Stimulated activated CD8-positive, alpha-beta memory T cell treated with anti-CD3 and anti-CD28 coated beads, Interleukin-12 subunit alpha, Interleukin-12 subunit beta, amount 100 ng/mL, for 24 hours (primary cell): ENCODE data around the gene AK1.

ENCODE experiments used
- DNase-seq: peaks from one replicate; pipeline ENCODE4 v3.0.0-alpha.2; 2020; ENCODE audit errors: extremely low read depth

AK1 gene

DNA sequence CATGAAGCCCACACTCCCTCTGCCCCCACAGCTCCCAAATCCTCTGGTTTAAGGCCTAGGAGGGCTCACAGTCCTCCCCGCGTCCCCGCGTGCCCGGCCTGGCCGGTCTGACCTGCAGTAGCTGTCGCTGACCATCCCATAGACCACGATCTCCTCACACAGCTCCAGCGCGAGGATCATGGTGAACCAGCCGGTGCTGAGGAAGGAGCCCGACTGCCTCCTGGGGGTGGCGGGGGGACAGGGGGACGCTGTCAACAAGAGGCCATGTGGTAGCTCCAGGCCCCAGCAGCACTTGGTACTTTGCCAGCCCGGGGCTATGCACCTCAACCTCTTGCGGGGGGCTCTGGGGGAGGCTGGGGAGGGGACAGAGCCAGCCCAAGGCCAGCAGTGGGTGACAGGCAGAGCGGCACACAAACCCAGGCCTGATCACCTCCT, 32.4 kb upstream of the AK1 start:
- no peak for DNase-seq

DNA sequence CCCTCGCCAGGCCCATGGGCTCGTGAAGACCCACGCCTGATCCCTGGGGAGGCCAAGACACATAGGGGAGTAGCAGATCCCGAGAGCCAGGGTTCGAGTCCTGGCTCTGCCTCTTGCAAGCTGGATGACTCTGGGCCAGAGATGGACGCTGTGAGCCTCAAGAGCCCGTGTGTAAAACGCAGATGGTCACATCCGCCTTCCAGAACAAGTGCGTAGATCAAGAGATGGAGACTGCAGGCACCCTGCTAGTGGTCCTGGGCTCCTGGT, 31.1 kb upstream of the AK1 start:
- no peak for DNase-seq

DNA sequence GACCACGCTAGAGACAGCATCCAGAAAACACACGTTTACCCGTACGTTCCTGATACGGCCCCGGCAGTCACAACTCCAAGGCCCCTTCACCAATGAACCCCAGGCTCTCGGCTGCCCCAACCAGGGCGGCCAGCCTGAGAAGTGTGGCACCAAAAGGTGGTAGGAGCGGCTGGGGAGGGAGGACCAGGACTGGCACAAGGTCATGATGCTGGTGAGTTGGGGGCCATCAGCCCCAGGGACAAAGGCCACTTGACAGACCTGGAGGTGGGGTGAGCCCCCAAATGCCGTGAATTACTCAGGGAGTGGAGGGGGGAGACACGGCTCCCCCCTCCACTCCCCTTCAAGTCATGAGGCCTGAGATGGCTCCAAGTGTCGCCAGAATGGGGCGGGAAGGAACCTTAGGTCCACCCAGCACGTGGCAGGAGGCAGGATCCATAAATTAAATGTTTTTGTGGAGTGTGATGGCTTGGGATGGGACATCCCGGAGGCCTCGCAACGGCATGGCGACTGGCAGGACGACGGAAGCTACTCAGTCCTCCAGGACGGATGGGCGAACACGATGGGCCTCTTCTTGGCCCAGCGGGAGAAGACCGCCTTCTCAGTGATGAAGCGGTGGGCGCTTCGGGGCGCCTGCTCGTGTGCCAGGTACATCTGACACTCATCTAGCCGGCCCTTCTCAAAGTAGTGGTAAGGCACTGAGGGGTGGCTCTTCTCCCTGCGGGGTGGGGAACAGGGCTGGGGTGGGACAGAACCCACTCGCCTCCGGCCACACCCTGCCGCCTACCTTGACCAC, 30.6 kb upstream of the AK1 start:
- no peak for DNase-seq

DNA sequence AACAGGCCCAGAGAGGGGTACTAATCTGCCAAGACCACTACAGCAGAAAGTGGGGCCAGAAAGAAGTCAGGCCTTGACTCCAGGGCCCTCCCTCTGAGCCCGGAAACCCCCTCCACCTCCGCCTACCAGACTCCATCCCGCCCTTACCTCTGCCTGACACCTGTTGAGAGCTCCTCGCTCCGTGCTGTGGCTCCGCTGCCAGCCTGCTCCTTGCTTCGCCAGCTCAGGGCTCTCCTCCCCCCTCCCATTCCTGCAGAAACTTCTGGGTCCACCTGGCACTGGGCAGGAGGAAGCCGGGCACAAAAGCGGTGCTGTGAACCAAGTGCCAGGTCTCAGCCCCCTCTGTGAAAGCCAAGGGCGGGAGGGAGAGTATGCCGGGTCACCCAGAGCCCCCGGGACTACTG, 28.3 kb upstream of the AK1 start:
- DNase-seq = no peak

DNA sequence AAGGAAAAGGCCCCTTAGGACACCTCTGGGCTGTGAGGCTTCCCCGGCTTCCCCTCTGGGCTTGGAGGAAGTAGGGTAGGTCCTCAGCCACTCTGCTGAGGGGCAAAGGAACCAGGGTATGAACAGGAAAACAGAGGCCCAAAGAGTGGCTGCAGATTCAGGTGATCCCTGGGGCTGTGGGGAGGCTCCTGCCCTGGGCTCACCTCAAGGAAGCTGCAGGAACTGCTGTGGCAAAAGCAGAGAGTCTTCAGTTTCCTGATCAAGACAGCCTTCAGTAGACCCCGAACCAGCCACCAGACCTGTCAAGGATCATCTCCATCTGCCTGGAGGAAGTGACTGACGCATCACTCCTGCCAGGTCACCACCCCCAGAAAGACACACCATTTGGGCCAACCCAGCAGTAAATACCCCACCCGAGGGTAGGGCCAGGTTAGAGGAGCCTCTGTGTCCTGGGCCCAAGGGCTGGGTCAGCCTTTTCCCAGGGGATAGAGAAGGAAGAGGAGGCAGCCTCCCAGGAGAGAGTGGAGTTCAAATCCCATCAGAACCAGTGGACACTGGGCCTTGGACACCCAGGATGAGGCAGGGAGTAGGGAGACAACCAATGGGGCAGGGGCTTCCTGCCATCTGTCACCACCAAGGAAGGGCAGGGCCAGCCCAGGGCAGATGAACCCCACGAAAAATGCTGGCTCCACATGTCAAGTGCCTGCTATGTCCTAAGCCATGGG, 27.7 kb upstream of the AK1 start:
- no peak for DNase-seq

DNA sequence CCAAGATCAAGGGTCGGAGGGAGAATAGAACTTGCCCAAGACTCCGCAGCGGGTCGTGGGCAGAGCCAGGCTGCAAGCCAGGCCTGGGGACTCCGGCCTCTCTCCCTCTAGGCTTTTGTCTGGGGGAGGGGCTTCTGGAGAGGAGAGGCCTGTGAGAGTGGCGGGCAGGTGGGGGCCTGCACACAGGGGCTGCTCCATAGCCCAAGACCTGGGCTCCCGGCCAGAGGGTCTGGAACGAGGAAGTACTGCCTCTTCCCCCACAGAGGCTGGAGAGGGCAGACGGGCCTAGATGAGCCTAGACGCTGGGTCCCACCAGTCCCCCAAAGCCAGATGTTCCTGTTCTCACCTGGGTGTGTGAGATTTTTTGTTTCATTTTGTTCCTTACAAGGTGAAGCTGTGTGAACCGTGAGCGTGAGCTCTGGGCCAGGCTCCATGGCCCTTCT, 27.1 kb upstream of the AK1 start:
- no peak for DNase-seq

DNA sequence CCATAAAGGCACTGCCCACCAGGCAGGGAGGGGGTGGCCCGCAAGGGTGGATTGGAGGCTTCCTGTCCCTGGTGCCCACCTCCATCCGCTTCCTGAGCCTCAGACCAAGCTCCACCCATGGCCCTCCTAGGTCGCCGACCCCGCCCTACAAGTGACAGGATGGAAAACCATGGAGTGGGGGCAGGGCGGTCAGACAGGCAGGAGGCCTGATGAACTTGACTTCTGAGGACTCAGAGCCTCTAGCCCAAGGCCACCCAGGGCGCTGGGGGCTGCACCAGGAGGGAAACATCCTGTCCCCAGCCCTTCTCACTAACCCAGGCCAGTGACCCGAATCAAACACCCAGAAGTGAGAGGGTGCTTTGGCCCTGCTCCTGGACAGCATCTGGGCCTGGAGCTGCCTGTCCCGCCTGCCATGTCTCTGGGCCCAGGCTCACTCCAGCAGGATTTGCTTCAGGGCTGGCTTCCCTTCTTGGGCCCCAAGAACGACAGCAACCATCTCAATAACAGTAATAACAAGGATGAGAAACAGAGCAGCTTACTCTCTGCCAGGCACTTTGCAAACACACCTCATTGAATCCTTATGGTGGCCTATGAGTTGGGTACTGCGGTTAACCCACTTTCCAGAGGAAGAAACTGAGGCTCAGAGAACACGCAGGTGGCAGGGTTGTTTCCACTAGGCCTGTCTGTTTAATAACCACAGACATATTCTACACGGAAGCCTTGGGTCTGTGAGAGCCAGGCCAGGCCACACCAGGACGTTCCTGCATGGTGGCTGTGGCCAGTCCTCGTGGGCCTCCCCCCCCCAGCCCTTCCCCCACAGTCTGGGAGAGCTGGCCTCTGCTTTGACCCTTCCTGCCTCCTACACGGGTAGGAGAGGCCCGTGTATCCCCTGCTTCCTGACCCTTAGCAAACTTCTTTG, 26.3 kb upstream of the AK1 start:
- DNase-seq = peak; percentile 70

DNA sequence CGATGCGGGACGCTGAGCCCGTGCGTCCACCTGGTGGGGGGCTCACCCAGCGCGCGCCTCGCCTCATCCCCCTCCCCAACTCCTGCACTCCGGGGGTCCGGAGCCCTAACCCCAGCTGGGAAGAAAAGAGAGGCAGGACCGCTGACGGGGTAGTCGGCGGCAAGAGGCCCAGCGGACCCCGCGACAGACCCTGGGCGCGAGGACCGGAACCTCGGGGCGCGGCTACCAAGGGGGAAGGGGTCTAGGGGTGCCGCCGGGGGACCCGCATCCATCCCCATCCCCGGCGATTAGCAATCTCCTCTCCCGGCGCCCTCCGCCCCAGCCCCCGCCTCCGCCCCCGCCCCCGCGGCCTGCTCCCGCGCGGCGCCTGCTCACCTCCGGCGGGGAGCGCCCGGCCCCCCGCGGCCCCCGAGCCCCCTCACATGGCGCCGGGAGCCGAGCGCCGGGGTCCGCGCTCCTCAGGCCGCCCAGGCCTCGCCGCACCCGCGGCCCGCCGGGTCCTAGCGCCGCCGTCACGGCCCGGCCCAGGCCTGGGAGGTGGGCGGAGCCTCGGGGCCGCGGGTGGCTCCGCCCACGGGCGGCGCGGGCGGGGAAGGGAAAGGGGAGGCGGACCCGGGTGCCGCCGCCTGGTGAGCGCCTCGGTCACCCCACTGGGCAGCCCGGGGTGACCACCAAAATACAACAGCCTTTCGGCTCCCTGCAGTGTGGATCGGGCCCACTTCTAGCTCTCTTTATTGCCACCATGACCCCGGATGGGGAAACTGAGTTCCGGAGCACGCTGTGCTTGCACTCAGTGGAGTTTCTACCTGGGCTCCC, 21.9 kb upstream of the AK1 start, which contains the start of gene ST6GALNAC6:
Gene ST6GALNAC6 (minus strand): TSS at position 476 of the 816 bp plus-strand sequence. CDS start 1,622 bp downstream, outside the sequence.
- DNase-seq = peak; percentile 54

DNA sequence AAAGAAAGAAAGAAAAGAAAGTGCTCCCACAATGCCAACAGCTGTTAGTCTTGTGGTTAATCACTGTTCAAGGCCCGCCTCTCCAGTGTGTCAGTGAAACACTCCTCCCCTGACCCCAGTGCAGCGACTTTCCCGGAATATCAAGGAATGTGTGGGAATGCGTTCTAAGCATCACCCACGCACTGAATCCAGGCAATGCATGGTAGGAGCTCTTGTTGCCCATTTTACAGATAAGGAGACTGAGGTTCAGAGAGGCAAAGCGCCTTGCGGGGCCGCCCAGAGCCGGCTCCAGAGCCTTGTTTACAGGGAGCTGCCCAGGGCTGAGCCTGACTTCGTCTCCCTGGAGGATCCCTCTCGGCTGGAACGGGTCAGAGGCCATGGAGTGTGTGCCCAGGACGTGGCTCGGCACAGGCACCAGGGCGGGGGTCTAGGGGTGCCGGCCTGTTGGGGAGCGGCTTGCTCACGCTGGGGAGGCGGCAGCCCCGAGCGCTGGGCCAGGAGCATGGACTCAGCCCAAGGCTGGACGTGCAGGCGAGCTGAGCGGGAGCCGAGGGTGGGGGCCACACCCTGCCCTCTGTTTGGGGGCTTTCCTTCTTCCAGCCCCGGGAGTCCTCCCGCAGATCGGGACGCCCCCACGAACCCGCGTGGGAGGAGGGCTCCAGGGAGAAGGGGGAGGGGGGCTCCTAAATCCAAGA, 21.1 kb upstream of the AK1 start:
- no peak for DNase-seq

DNA sequence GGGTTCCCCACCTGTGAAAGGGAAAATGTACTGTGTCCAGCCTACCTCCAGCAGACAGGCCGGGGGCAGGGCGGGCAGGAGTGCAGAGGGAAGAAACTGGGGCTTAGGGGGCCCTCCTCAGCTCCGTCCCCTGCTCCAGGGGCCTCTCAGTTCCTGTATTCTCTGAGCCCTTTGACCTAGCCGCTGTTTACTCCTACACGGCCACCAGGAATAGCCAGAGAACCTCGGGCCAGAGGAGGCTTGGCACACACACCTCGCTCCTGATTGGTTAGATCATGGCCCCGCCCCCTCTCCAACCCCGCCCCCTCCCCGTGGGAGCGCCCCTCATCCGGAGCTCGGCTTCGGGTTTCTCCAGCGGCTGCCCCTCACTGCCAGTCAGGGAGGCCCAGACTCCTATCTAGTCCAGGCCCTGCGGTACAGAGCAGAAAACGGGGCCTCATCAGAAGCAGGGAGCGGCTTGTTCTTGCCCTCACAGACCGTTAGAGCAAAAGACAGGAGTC, 19.8 kb upstream of the AK1 start:
- DNase-seq = no peak

DNA sequence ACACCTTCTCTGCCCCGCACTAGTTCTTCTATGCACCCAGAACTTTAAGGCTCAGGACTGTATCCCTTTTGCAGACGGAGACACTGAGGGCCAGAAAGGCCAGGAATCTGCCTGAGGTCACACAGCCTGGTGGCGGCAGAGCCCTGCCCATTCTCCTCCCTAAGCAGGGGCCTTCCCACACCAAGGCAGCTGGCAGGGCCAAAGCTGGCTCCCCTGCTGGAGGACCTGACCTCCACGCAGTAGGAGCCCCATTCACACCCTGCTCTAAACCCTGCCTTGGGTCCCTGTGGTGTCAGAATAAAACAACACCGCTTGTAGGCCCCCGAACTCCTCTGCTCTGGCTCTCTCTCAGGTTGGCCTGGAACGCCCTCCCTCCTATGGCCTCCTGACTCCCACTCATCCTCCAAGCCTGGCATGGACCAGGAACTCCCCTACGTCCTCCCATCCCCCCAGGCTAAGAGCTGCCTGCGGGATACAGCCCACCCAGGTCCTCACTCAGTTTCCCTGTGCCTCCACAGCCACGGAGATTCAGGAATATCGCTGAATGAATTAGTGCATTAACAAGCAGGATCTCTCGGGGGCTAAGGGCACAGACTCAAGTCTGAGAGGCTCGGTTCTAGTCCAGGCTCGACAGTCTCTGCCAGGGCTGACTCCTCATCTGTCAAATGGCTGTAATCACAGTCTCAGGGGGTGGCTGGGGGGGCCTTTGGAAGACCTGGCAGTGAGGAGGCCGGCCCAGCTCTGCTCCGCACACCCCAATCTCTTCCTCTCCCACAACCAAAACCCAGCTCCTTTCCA, 19.1 kb upstream of the AK1 start:
- no peak for DNase-seq

DNA sequence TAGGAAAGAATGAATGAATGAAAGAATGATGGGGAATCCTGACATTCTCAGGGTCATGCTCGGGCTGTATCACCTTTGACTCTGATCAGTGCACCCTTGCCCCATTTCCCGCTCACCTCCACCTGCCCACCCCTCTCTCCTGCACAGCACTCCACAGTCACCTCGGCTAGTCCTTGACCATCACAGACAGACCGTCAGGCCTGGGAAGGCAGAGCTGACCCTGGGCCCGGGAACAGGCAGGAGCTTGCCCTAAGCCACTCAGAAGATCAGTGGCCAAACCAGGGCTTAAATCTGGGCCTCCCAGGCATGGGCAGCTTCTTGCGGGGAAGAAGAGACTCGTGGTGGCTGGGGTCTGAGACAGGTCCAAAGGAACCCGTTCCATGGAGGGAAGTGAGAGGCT, 18.3 kb upstream of the AK1 start:
- no peak for DNase-seq

DNA sequence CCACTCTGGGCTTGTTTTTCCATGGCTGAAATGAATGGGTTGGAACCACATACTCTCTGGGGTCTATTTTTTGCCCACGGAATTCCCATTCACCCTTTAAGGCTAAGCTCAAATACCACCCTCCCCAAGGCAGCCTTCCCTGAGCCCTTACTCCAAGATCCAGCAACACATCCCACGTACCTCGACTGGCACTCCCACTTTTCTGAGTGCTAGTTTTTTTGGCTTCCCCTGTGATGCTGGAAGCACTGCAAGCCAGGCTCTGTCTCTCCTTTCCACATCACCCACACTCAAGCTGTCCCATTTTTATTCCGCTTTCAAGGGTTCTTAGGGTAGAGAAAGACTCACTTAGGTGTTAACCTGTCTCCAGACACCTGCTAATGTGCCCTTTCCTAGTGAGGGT, 15.9 kb upstream of the AK1 start:
- DNase-seq = no peak

DNA sequence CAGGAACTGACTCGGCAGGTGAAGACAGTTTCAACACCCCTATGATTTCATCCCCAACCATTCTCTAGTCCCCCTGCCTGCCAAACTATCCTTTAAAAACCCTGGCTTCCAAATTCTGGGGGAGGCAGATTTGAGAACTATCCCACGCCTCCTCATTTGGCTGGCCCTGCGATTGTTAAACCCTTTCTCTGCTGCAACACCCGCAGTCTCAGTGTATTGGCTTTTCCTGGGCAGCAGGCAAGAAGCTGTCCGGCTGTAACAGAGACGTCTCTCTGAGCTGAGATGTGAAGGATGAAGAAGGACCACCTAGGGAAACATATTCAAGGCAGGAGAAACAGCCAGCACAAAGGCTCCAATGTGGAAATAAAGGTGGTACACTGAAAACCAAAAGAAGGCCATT, 15.4 kb upstream of the AK1 start:
- DNase-seq = no peak

DNA sequence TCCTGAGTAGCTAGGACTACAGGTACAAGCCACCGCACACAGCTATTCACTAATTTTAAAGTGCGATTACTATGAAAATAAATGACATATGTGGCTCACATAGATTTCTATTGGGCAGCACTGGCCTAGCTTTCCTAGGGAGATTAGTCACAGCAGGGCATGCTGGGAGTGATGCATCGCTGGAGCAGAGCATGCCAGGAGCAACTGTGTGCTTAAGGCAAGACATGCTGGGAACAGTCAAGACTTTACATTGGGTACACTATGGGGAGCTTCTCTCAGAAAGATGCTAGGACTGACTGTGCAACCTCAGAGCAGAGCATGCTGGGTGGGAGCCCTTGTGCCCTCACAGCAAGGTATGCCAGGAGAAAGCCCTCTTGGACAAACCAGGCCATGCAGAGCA, 12.6 kb upstream of the AK1 start:
- no peak for DNase-seq

DNA sequence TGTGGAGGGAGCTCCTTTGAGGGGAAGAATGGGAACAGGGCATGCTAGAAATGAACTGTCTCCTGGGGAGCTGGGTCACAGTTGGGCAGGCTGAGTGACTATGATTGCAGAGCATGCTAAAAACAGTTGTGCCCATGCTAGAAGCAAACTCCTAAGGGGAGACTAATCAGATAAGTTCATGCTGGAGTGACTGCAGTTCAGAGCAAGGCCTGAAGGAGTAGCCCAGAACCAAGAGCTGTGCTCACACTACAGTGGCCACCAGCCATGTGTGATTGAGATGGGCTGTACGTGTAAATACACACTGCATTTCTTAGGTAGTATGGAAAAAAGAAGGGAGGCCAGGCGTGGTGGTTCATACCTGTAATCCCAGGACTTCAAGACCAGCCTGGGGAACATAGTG, 10.3 kb upstream of the AK1 start:
- no peak for DNase-seq

DNA sequence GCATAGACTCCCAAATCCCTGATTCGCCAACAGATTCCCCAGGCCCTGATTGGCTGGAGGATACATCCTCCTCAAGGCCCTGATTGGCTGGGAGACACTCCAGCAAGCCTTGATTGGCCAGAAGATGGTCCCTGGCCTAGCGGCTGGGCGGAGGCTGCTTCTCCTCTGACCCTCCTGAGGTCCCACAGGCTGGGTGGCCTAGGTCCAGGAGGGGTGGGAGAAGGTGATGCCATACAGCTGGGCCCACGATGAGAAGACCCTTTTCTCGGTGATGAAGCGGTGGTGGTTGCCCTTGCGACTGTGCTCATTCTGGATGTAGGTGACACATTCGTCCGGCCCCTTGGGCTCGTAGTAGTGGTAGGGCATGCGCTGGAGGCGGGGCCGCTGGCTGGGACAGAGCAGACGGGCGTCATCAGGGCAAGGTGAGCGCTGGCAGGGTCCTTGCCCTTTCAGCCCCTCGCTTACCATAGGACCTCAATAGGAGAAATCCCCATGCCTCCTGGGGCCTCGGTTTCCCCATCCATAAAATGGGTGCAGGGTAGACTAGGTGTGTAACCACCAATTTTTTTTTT, 9.0 kb upstream of the AK1 start:
- DNase-seq = no peak

DNA sequence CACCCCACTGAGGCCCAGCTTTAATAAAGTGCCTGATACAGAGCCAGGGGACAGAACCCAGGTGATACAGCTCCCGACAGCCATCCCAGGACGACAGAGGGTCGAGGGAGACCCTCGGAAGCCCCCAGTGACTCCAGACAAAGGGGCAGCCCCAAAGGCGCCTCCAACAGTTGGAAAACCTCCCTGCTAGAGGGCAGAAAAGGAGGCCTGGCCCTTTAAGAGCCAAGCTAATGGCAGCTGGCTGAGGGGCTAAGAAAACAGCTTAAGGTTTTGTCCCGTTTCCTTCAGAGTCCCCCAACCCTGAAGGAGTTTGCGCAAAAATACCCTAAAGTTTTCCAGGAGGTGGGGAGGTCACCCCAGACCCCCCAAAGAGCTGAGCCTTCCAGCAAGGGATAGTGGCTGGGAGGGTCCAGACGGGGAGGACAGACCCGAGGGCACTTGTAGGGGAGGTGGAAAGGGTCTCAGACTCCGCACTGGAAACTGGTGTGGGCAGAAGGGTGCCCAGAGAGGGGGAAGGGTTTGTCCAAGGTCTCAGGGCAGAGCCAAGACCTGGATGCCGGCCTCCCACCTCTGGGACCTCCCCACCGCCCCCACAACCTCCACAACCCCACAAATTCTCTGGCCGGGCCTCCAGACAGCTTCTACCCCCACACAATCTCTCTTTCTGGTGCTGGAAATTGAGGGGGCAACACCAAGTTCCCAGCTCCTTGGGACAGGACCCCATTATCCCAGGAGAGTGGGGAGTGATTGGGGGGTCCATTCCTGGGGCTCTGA, 8.2 kb upstream of the AK1 start:
- DNase-seq = no peak

DNA sequence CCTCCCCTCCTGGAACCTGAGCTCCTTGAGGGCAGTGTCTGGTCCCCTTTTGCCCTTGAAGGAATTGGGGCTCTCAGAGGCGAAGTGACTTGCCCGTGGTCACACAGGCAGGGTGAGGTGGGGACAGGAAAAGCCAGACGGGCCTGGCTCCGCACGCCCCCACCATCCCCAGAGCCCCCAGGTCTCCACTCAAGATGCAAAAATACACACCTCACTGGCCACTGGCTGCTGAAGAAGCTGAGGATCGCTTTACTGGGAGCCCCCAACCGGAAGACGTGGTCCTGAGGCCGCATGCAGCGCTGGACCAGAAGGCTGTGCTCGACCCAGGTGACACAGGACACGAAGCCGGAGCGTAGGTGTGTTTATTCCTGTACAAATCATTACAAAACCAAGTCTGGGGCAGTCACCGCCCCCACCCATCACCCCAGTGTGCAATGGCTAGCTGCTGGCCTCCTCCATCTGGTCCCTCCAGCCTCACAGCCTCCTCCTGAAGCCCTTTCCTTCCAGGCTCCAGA, 7.6 kb upstream of the AK1 start:
- DNase-seq = no peak
